DOHH2 (cell line): ENCODE results near the gene MROH8.

Experiments used
- H3F3A ChIP-seq: fragments of 200-600 bp; sonication (generic), shearing (Covaris generic); 2 replicates; pipeline ENCODE4 v1.6.0; 2016; ENCODE audit warnings: antibody characterized with exemption, mild to moderate bottlenecking; ENCODE audit not compliant: control insufficient read depth, insufficient read depth
- H3K27ac ChIP-seq: fragments of 200-600 bp; sonication (generic); 2 replicates; pipeline ENCODE4 v1.5.1; 2014; ENCODE audit warnings: low read depth, mild to moderate bottlenecking, low read length, moderate library complexity
- H3K27me3 ChIP-seq: fragments of 200-600 bp; sonication (generic); 2 replicates; pipeline ENCODE4 v1.6.1; 2014; ENCODE audit warnings: mild to moderate bottlenecking, low read length, mixed read lengths; ENCODE audit not compliant: control insufficient read depth
- H3K36me3 ChIP-seq: fragments of 200-600 bp; sonication (generic); 2 replicates; pipeline ENCODE4 v1.6.1; 2014; ENCODE audit warnings: mild to moderate bottlenecking, low read length, moderate library complexity, mixed read lengths; ENCODE audit not compliant: control insufficient read depth
- H3K4me1 ChIP-seq: fragments of 200-600 bp; sonication (generic); 2 replicates; pipeline ENCODE4 v1.6.1; 2014; ENCODE audit warnings: mild to moderate bottlenecking, low read length, mixed read lengths; ENCODE audit not compliant: control insufficient read depth
- H3K4me2 ChIP-seq: fragments of 200-600 bp; sonication (generic); 2 replicates; pipeline ENCODE4 v1.6.0; 2014; ENCODE audit warnings: mild to moderate bottlenecking, low read length, moderate library complexity
- H3K4me3 ChIP-seq: fragments of 200-600 bp; sonication (generic); 2 replicates; pipeline ENCODE4 v1.5.1; 2014; ENCODE audit warnings: mild to moderate bottlenecking, low read length, mixed read lengths
- H3K79me2 ChIP-seq: fragments of 200-600 bp; sonication (generic); 2 replicates; pipeline ENCODE4 v1.6.1; 2014; ENCODE audit warnings: mild to moderate bottlenecking, low read length, mixed read lengths; ENCODE audit not compliant: control insufficient read depth
- H3K9me2 ChIP-seq: fragments of 200-600 bp; sonication (generic); replicated peaks from 2 replicates; pipeline ENCODE4 v1.6.1; 2014; ENCODE audit warnings: mild to moderate bottlenecking, low read length, mixed read lengths; ENCODE audit not compliant: control insufficient read depth
- H3K9me3 ChIP-seq: fragments of 200-600 bp; sonication (generic); 2 replicates; pipeline ENCODE4 v1.6.1; 2014; ENCODE audit warnings: antibody characterized with exemption, low read length, mixed read lengths; ENCODE audit not compliant: control insufficient read depth, insufficient read depth
- H4K20me1 ChIP-seq: fragments of 200-600 bp; sonication (generic); 2 replicates; pipeline ENCODE4 v1.6.0; 2014; ENCODE audit warnings: low read depth, mild to moderate bottlenecking, antibody characterized with exemption, low read length, moderate library complexity; ENCODE audit not compliant: control insufficient read depth, insufficient read depth
- EZH2phosphoT487 ChIP-seq: fragments of 200-600 bp; sonication (generic); IDR thresholded peaks from 2 replicates; pipeline ENCODE4 v1.6.1; 2017; ENCODE audit warnings: borderline replicate concordance, mild to moderate bottlenecking, antibody characterized with exemption, low read length, moderate library complexity, mixed read lengths
- TF ChIP-seq, protein P1 (sequence below): fragments of 200-600 bp; sonication (generic); IDR thresholded peaks from one replicate; pipeline ENCODE4 v1.5.1; 2014; ENCODE audit warnings: antibody characterized with exemption, mild to moderate bottlenecking, low read depth, low read length; ENCODE audit not compliant: poor library complexity, severe bottlenecking

MROH8 gene

GRCh38 chr20:37066168-37066567 is 113.2 kb downstream of the MROH8 start:
- H3K79me2 ChIP-seq = peaks cover 28% of the 10 kb centered on the region
- H3K4me2 ChIP-seq = no peak overlapping the region
- H3K27me3 ChIP-seq = no peaks in the 10 kb centered on the region
- H3K36me3 ChIP-seq = peaks cover 58% of the 10 kb centered on the region
- no peaks in the 10 kb centered on the region for H4K20me1 ChIP-seq
- no peaks in the 10 kb centered on the region for H3K9me2 ChIP-seq
- H3F3A ChIP-seq = 0 out of 2 replicates have a peak, but pooled peaks cover 6% of the 10 kb centered on the region
- no peak for TF ChIP-seq EZH2phosphoT487
- TF ChIP-seq, protein P1, sequence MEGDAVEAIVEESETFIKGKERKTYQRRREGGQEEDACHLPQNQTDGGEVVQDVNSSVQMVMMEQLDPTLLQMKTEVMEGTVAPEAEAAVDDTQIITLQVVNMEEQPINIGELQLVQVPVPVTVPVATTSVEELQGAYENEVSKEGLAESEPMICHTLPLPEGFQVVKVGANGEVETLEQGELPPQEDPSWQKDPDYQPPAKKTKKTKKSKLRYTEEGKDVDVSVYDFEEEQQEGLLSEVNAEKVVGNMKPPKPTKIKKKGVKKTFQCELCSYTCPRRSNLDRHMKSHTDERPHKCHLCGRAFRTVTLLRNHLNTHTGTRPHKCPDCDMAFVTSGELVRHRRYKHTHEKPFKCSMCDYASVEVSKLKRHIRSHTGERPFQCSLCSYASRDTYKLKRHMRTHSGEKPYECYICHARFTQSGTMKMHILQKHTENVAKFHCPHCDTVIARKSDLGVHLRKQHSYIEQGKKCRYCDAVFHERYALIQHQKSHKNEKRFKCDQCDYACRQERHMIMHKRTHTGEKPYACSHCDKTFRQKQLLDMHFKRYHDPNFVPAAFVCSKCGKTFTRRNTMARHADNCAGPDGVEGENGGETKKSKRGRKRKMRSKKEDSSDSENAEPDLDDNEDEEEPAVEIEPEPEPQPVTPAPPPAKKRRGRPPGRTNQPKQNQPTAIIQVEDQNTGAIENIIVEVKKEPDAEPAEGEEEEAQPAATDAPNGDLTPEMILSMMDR = no peak
- H3K4me1 ChIP-seq = peaks cover 7% of the 10 kb centered on the region
- no peaks in the 10 kb centered on the region for H3K9me3 ChIP-seq
- no peak overlapping the region for H3K4me3 ChIP-seq
- H3K27ac ChIP-seq = no peak overlapping the region

DNA sequence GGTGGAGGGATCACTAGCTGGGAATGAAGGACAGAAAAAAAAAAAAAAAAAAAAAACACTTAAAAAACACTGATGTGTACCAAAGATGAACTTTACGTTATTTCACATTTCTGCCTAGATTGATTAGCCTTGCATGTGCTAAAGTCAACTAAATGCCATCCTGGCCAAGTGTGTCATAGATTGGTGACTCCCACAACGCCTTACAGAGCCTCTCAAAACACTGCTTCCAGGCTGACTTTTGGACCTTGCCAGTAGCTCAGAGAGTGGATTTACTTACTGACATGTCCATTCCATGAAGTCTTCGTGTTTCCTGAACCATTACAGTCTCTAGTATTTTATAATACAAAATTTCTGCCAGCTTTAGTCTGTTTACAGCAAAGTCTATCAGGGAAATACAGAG is 124.1 kb downstream of the MROH8 start:
- no peak for TF ChIP-seq EZH2phosphoT487
- TF ChIP-seq, protein P1 = no peak
- Histone ChIP-seq H3F3A (peaks cover 4% of the 10 kb centered on the region; the same call in 1 of the 2 replicates), H3K9me2 (no peaks in the 10 kb centered on the region), H3K4me1 (no peaks in the 10 kb centered on the region), H3K4me2 (no peak overlapping the region), H4K20me1 (no peaks in the 10 kb centered on the region), H3K27ac (no peak overlapping the region), H3K4me3 (no peak overlapping the region), H3K27me3 (no peaks in the 10 kb centered on the region), H3K79me2 (0 out of 2 replicates have a peak, but pooled peaks cover 4% of the 10 kb centered on the region), H3K36me3 (peaks cover 84% of the 10 kb centered on the region), H3K9me3 (no peaks in the 10 kb centered on the region)

DNA sequence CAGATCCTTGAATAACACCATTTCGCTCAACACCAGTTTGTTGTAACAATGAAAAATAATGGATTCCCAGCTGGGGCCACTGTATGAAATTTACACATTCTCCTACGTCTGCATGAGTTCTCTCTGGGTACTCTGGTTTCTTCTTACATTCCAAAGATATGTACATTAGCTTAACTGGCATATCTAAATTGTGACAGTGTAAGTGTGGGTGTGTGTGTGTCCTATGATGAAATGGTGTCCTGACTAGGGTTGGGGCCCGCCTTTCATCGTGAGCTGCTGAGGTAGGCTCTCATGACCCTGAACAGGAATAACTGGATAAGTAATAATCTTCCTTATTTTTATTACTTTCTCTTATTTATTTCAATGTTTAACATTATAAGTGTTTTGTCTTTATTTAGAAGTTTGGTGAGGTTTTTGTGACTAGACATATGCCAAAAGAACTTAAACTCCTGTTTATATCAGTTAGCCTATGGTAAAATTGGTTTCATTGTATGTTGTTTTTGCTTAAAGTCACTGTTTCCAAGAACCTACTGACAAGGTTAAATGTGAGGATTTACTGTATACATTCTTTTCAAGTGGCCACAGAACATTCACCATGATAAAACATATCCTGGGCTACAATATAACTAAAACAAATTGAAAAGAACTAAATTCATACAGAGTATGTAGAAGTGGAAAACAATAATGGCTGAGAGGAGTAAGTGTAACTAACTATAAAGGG is 126.0 kb downstream of the MROH8 start:
- no peaks in the 10 kb centered on the region for H3K4me1 ChIP-seq
- H3K27ac ChIP-seq = no peak overlapping the region
- no peak overlapping the region for H3K4me3 ChIP-seq
- 0 out of 2 replicates have a peak, but pooled peaks cover 4% of the 10 kb centered on the region for H3K79me2 ChIP-seq
- no peak overlapping the region for H3K4me2 ChIP-seq
- peaks cover 4% of the 10 kb centered on the region; the same call in 1 of the 2 replicates for H3F3A ChIP-seq
- H4K20me1 ChIP-seq = no peaks in the 10 kb centered on the region
- no peaks in the 10 kb centered on the region for H3K27me3 ChIP-seq
- no peaks in the 10 kb centered on the region for H3K9me3 ChIP-seq
- H3K9me2 ChIP-seq = no peaks in the 10 kb centered on the region
- H3K36me3 ChIP-seq = peaks cover 76% of the 10 kb centered on the region
- TF ChIP-seq EZH2phosphoT487 = no peak
- TF ChIP-seq, protein P1 = no peak
